HG03159 (cell line): ENCODE results near the gene KIF12.

Source experiments
- ATAC-seq: cut with Tn5 transposase; IDR thresholded peaks from one replicate; pipeline ENCODE4 v1.9.1; 2021; ENCODE audit warnings: mild to moderate bottlenecking, moderate library complexity; ENCODE audit not compliant: unreplicated experiment

Gene KIF12

DNA sequence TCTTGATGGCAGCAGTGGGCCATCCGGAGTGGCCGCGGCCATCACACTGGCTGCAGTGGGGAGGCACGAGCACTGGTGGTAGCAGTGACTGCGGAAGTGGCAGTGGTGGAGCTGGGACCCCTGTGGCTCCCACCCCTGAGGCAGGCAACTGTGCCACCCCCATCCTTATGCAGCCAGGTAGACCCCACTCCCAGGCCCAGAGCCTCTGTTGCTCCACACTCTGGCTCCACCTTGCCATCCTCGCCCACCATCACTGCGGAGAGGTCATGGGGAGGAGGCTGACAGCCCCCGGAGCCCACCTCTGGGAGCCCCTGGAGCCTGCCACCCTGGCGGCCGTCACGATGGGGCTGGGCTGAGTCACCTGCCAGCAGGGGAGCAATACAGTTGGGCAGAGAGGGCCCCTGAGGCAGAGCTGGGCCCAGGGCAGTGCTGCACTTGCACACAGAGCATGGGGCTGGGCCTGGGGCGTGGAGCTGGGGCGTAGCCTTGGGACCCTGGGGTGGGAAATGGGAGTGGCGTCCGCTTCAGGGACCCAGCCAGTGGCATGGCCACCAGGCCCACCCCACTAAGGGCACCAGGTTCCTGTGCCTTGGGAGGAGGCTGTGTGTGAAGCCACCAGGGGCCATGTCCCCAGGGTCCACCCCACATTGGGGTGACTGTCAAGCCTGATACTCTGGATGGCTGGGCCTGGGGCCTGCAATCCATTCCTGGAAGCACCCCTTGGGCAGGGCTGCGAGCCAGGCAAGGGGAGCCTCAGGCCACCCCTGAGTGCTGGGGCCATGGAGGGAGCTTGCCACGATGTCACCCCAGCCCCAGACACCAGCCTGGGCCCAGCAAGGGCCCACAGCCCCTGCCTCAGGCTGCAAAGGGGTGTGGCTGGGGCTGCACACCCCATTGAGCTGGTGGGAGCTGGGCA is 28.6 kb downstream of the KIF12 start:
- ATAC-seq, result no peak

DNA sequence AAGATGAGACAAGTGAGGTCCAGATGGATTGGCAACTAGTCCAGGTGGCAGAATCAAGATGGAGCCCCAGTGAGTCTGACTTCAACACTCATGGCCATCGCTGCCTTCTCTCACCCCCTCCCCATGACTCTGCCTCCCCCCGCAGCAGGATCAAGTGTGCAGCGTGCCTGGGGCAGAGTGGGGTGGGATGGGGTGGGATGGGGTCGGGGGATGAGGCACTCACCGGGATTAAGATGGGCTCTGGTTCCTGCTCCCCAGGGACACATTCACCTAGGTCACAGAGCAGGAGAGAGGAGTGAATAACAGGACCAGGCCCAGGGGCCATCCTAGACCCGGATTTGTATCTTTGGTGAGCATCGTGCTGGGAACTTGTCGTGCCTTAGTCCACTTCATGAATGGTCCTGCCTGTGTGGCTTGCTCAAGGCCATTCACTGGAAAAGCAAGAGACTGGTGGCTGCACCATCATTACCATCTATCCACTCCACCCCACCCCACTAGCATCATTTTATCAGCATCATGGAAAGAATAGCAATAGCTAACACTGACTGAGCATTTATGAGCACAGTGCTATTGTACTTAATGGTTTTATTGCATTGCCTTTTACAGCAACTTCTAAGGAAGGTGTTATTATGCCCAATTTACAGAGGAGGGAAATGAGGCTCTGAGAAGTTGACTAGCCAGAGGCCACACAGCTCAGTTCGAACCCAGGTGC is 29.5 kb downstream of the KIF12 start:
- no peak for ATAC-seq

GRCh38 chr9:114065304-114065703 is 33.8 kb downstream of the KIF12 start:
- no peak for ATAC-seq

DNA sequence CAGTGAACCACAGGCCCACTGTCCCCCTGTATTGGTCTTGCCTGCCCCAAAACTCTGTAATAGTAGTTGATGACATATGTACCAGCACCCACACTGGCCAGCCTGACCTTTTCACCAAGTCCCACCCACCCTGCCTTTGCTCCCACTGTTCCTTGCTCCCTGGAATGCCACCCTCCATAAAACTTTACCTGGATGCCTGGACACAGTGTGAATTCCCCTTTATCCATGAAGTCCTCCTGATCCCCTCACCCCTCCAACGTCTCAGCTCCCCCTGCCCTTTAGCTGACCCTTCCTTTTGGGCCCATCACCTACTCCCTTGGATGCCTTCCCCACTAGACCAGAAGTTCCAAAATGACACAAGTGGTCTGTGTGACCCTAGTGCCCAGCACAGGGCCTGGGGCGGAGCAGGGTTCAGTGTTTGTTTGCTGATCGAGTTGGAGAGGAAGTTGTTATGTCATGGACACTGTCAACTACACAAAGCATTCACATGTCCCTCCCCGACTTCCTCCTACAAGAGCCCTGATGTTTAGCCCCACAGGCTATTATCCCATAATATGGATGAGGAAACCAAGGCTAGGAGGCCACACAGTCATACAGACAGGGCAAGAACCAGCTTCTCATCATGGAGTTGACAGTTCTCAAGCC is 37.1 kb downstream of the KIF12 start:
- no peak for ATAC-seq

- no peak for ATAC-seq
These were observed 37.8 kb downstream of the KIF12 start for GRCh38 chr9:114061292-114061691.

DNA sequence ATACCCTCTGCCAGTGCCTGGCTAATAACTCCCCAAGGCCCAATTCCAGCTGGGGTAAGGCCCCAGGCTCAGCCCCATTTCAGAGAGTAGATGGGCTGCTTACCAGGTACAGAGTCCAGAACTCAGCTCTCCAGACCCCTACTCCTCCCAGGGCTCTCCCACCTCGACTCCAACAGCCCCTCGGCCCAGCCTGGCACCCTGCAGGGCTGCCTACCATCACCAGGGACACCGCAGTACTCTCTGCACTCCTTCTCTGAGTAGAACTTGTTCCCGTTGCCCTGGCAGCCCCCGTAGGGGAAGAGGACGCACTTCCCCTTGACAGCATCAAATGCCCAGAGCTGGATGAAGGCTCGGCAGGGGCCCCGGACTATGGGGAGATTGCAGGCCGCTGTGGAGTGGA is 38.4 kb downstream of the KIF12 start:
- no peak for ATAC-seq

- ATAC-seq, result no peak
These were observed 39.0 kb downstream of the KIF12 start for GRCh38 chr9:114060070-114060469.

GRCh38 chr9:114059047-114059803 is 39.9 kb downstream of the KIF12 start:
- ATAC-seq, result no peak

- ATAC-seq, result no peak
These were observed 40.4 kb downstream of the KIF12 start for GRCh38 chr9:114058688-114059046.

DNA sequence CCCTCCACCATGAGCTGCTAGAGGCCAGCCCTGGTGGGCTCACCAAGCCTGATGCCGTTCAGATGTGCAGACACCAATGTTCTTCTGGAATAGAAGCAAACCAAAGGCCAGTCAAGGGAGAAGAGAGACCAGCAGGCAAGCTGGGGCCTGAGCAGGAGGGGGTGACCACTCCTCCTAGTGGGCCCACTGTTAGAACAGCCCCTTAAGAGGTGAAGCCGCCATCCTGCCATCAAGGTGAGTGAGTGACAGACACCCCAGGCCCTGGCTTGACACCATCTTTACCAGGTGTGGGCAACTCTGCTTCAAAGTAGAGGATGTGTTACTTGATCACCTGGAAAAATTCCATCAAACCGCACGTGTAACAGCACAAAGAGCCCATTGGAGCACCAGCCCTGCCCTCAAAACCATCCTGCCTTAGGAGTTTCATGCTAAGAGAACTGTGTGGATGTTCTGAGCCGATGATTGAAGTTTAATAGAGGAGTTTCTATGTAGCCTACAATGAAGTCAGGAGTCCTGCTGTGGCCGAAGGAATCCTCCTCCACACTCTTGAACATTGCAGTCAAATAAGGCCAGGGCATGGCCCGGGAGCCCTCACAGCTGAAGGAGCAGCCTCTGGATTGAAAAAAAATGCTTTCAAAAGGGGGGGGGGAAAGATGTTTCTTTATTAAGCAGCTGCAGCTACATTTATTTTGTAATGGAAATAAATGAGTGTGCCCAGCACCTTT is 41.8 kb downstream of the KIF12 start:
- ATAC-seq, result no peak

DNA sequence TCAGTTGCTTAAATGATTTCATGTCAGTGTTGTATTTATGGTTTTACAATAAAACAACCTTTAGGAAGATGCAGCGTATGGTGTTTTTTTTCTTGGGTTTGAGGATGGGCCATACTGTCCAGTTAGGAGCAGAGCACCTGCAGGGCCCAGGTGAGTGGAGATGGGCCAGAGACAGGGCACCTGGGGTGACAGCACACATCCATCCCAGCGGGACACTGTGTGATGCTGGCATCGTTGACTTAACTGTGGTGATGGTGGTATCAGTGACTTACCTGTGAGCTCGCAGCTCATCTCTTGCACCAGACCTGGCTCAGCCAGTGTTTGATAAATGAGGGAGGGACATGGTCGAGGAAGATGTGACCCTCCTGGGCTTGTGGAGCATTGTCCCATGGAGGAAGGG is 42.6 kb downstream of the KIF12 start:
- no peak for ATAC-seq

GRCh38 chr9:114055894-114056293 is 43.2 kb downstream of the KIF12 start:
- ATAC-seq, result no peak

DNA sequence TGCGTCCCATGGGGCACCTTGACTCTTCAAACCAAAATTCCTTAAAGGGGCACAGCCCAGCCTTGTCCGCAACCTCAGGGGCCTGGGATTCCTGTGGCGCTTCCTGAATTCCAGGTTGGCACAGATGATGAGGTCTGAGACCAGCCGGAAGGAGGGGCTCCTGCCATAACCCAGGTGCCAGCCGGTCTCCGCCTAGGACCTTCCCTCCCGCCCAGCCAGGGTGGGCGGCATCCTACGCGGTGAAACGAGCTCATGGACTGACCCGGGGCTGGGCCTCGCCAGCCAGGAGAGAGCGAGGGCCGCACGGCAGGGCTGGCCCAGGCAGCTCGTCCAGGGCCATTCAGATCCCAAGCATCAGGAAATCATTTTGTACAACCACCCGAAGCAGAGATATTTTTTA is 44.0 kb downstream of the KIF12 start:
- no peak for ATAC-seq

- no peak for ATAC-seq
These were observed 44.9 kb downstream of the KIF12 start for GRCh38 chr9:114054191-114054690.

DNA sequence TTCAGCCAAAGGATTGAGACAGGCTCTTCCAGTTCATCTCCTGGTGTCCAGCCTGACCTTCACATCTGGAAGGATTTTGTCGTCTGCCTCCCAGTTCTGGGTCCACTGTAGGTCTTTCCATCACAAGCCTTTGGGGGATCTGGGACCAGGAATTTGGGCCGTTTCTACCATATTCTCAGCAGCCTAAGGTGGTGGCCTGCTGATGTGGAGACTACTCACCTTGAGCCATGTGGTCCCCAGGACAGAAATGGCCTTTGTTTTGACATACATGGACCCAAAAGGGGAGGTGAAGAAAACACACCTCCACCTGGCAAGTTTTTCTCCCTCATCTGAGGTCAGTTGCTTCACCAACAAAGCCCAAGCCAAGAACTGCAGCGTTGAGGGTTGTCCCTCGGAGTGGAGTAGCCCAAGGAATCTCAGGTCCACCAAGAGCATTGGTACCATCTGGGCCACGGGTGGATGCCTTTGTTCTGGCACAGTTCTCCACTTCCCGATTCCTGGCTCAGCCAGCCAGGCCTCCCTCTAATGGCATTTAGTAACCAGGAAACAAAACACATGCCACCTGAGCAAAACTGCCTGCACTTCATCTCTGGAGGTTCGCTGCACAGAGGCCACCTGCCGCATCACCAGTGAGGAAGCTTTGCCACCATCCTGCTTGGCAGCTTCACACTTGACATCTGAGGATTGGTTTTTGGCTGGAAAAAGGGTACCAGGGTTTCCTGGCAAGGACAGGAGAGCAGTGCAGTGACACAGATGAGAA is 45.7 kb downstream of the KIF12 start:
- no peak for ATAC-seq

DNA sequence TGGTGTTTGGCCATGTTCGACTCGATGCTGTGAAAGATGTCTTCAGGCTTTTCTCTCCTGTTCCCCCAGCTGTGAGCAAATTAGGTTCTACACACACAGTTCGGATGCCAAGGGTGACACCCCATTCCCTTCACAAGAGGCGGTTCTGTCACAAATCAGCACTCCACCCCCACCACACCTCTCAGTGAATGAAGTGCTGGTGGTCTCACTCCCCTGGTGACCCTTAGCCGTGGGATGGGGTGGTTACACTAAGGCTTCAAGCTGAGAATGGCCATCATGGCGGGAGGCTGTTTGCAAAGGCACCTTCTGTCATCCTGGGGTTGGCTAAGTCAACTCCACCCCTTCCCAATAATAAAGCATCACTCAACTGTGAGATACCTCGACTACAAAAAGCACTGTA is 47.4 kb downstream of the KIF12 start:
- no peak for ATAC-seq

DNA sequence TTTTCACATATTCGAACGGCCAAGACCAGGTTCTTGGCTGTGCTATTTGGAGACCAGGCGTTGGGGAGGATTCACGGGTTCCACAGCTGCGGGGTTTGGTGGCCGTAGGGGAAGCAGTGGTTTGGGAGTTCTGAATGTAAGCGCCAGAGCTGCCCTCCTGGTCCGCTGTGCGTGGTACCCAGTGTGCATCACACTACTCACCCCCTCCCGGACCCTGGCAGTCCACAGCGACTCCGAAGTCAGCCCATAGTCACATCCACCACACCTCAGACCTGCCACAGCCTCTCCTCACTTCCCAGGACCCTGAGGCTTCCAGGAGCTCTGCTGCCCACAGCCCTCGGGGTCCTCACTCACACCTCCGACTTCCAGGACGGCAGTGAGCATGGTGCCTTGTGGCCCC is 47.8 kb downstream of the KIF12 start:
- ATAC-seq, result no peak

- ATAC-seq, result no peak
These were observed 48.4 kb downstream of the KIF12 start for GRCh38 chr9:114050646-114051045.

DNA sequence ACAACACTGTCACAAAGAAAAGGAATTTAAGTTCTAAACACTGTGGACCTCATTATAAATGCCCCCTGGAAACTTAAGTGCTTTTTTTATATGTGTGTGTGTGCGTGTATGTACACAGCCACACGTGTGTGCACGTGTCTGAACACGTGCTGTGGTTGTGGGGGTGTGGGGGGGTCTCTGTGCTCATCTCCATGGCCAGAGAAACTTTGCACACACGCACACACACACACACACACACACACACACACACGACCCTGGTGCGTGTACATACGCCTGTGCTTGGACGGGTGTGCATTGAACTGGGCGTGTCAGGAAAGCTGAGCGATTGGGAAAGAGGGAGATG is 48.9 kb downstream of the KIF12 start:
- ATAC-seq, result no peak
